ENCODE results near the gene PDE6D. TPM values are rescaled to one million over a fixed set of nuclear protein-coding genes. Genes with fewer than 3 reads are reported as not detected.

PDE6D gene
- total and polyA plus RNA-seq, 2 of the 13 experiments (the other 11 are each of a cell fraction or from before 2014, with no cell fraction given) = 14.1 to 23.2 TPM

- no peak; the same call in 1 of the 2 replicates for TF ChIP-seq ZIK1 (CRISPR knock-in tag; IDR thresholded peaks at IDR 0.05; ENCODE audit: borderline replicate concordance, low read depth)
These were observed 72.1 kb downstream of the PDE6D start (continued) for GRCh38 chr2:231708773-231709635.

GRCh38 chr2:231707927-231708772 is 72.9 kb downstream of the PDE6D start, which contains the start of gene PTMA:
Gene PTMA, plus strand, starts transcription at chr2:231708525. Its CDS starts 182 bp downstream, at chr2:231708707.
- in situ Hi-C loops (cut with HindIII; ENCODE audit: extremely low pct_ligation_motif_present, low pct_unique_long_range_greater_than_20kb) = no loop called here
- POLR2A ChIA-PET = interaction anchor here (0.8 to 3.1 kb wide), 15 partner anchors 9 to 657 kb away, joined by 3 to 56 read pairs (median 7); partner anchors contain the start of genes COPS7B, NCL and PDE6D
- peak; percentile 98 for DNase-seq (ENCODE audit: low spot score)
- intact Hi-C loops (cut with micrococcal nuclease; ENCODE audit: unreplicated experiment) = loop anchor here (10.0 kb wide), 1 partner anchor 663 kb away; no protein-coding TSS in a partner anchor
- Histone ChIP-seq H3K27ac (ENCODE audit: extremely low read length, insufficient read depth, low read length) (peak within 1 kb of the TSS; percentile 87), H3K9ac (ENCODE audit: insufficient read depth, low read depth, low read length) (peak within 1 kb of the TSS; percentile 99), H3K4me2 (ENCODE audit: low read depth, low read length) (peak within 1 kb of the TSS; percentile 71), H3K36me3 (replicated peaks in 1 of 2; ENCODE audit: control insufficient read depth in 1 of 2, insufficient read depth in 2 of 2, low read length in 2 of 2) (peaks cover 12 to 14% of the 10 kb centered on the region in 2 experiments), H3K79me2 (ENCODE audit: insufficient read depth, low read length) (peaks cover 44% of the 10 kb centered on the region), H2AFZ (ENCODE audit: low read length) (no peak within 1 kb of the TSS), H4K20me1 (ENCODE audit: insufficient read depth, low read length) (peaks cover 23% of the 10 kb centered on the region), H3K4me1 (ENCODE audit: insufficient read depth, low read length) (peaks cover 54% of the 10 kb centered on the region), H3K4me3 (replicated peaks in 1 of 3; ENCODE audit: insufficient read depth in 1 of 3, low read depth in 2 of 3, low read length in 3 of 3) (peak within 1 kb of the TSS; percentile 75 to 97 (median 83)), H3K27me3 (ENCODE audit: control insufficient read depth in 1 of 2, insufficient read depth in 2 of 2, low read length in 2 of 2) (no peaks in the 10 kb centered on the region), H3K9me3 (ENCODE audit: low read length) (no peaks in the 10 kb centered on the region)
- CTCF ChIA-PET (ENCODE audit: low intra/inter-chr PET ratio, low total read pairs) = interaction anchor here (2.3 kb wide), 1 partner anchor 30 kb away, joined by 7 read pairs; no protein-coding TSS in a partner anchor
- 2% methylated on average over 27 of the region's 97 CpGs for WGBS (ENCODE audit: low lambda C conversion rate)
- no TSS peak for BruUV-seq (replicated peaks)
- FAIRE-seq = peak; percentile 59
- peak; percentile 71 for ATAC-seq
- TF ChIP-seq, protein P1, sequence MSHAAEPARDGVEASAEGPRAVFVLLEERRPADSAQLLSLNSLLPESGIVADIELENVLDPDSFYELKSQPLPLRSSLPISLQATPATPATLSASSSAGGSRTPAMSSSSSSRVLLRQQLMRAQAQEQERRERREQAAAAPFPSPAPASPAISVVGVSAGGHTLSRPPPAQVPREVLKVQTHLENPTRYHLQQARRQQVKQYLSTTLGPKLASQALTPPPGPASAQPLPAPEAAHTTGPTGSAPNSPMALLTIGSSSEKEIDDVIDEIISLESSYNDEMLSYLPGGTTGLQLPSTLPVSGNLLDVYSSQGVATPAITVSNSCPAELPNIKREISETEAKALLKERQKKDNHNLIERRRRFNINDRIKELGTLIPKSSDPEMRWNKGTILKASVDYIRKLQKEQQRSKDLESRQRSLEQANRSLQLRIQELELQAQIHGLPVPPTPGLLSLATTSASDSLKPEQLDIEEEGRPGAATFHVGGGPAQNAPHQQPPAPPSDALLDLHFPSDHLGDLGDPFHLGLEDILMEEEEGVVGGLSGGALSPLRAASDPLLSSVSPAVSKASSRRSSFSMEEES (CRISPR knock-in tag; IDR thresholded peaks at IDR 0.05) = no peak; the same call in 1 of the 2 replicates
- TF ChIP-seq PHF20 (CRISPR knock-in tag; IDR thresholded peaks at IDR 0.05) (peak; percentile 70), NR2F6 (IDR thresholded peaks at IDR 0.05) (no peak), NR2F6 (CRISPR knock-in tag; IDR thresholded peaks at IDR 0.05) (0 out of 2 replicates have a peak, but pooled peaks have one; percentile 21), ZFP1 (CRISPR knock-in tag; IDR thresholded peaks at IDR 0.05) (no peak; the same call in 1 of the 2 replicates), ZNF549 (CRISPR knock-in tag; IDR thresholded peaks at IDR 0.05) (no peak), EZH2 (conservative IDR thresholded peaks at IDR 0.05; ENCODE audit: low read depth, low read length) (no peak), NFYB (CRISPR knock-in tag; IDR thresholded peaks at IDR 0.05) (peak; percentile 94), ARHGAP35 (CRISPR knock-in tag; IDR thresholded peaks at IDR 0.05; ENCODE audit: borderline replicate concordance) (no peak), ZNF770 (CRISPR knock-in tag; IDR thresholded peaks at IDR 0.05) (peak; percentile 57; the same call in 1 of the 2 replicates), ZNF776 (CRISPR knock-in tag; IDR thresholded peaks at IDR 0.05) (peak; percentile 80; the same call in 1 of the 2 replicates), ATRX (CRISPR knock-in tag; IDR thresholded peaks at IDR 0.05; ENCODE audit: borderline replicate concordance) (no peak), NR2F1 (CRISPR knock-in tag; IDR thresholded peaks at IDR 0.05) (no peak)
- TF ChIP-seq, protein P2, sequence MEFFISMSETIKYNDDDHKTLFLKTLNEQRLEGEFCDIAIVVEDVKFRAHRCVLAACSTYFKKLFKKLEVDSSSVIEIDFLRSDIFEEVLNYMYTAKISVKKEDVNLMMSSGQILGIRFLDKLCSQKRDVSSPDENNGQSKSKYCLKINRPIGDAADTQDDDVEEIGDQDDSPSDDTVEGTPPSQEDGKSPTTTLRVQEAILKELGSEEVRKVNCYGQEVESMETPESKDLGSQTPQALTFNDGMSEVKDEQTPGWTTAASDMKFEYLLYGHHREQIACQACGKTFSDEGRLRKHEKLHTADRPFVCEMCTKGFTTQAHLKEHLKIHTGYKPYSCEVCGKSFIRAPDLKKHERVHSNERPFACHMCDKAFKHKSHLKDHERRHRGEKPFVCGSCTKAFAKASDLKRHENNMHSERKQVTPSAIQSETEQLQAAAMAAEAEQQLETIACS (CRISPR knock-in tag; IDR thresholded peaks at IDR 0.05) = peak; percentile 98
